Measurements from ENCODE around the gene PGLYRP3. TPM values are rescaled to one million over a fixed set of nuclear protein-coding genes. Genes with fewer than 3 reads are reported as not detected.

Gene PGLYRP3
- total and polyA plus RNA-seq, 2 experiments from 2014 or later, result not detected

DNA sequence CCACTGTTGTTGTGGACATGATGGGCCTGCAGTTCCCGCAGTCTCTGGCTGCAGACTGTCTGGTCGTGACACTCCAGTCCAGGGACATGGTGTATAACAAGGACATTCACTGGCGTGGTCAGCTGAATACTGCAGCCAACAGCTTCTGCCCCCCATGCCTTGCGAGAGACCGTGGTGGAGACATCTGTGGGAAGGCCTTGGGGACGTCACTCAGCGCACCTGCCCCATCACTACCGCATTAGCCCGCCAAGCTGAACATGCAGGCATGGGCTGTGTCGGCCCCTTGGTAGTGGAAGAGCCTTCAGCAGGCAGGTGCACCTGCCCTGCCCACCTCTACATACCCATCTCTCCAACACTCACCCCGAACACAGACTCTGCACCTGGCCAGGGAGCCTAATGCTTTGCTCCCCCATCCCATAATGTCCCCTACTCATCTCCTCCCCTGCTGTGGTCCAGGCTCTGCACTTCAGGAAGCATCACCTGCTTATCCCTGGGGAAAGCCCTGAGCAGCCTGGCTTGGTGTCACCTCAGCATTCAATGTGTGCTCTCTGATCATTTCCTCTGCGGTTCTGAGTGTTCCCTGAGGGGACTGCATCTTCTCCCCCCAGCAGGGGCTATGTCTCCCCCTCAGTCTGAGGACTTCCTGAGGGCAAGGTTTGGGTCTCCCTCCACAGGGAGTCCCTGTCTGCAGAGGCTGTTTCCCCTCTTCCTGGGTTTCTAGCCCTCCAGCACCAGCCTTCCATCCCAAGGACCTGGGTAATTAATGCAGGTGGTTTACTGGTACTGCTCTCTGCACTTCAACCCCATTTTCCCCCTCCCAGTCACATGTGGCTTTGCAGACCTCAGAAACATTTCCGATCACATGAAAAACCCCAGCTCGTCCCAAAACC, 32.7 kb upstream of the PGLYRP3 start:
- Histone ChIP-seq H3K27ac (ENCODE audit: low read depth) (no peak overlapping the region), H3K9me2 (ENCODE audit: insufficient read depth) (peaks cover 13% of the 10 kb centered on the region), H3K79me2 (replicated peaks; ENCODE audit: insufficient read depth) (no peaks in the 10 kb centered on the region), H3K4me2 (no peak overlapping the region), H3K4me3 (no peak overlapping the region), H4K20me1 (replicated peaks; ENCODE audit: insufficient read depth) (no peaks in the 10 kb centered on the region), H3K4me1 (ENCODE audit: insufficient read depth) (no peaks in the 10 kb centered on the region), H3K27me3 (ENCODE audit: insufficient read depth) (no peaks in the 10 kb centered on the region), H2AFZ (no peak overlapping the region), H3F3A (replicated peaks; ENCODE audit: low read depth) (no peaks in the 10 kb centered on the region), H3K36me3 (ENCODE audit: insufficient read depth) (no peaks in the 10 kb centered on the region)
- H3K4me3 Mint-ChIP-seq, result no peak overlapping the region
- no peak overlapping the region for H3K27ac Mint-ChIP-seq
- no peak for DNase-seq (ENCODE audit: low spot score)
- H3K9me3 Mint-ChIP-seq, result no peaks in the 10 kb centered on the region
- peaks cover 9% of the 10 kb centered on the region for H3K27me3 Mint-ChIP-seq (ENCODE audit: insufficient read depth, low read depth, poor library complexity)
- H3K36me3 Mint-ChIP-seq (ENCODE audit: low read depth), result no peaks in the 10 kb centered on the region
- ATAC-seq, result no peak
- TF ChIP-seq STAT1 (IDR thresholded peaks at IDR 0.05; ENCODE audit: unreplicated experiment) (no peak), JUNB (IDR thresholded peaks at IDR 0.05; ENCODE audit: unreplicated experiment) (no peak), ZNF331 (CRISPR knock-in tag; IDR thresholded peaks at IDR 0.05; ENCODE audit: low read depth) (no peak), EZH2 (IDR thresholded peaks at IDR 0.05; ENCODE audit: low read depth, unreplicated experiment) (no peak), ETS1 (IDR thresholded peaks at IDR 0.05) (no peak), EZH2phosphoT487 (IDR thresholded peaks at IDR 0.05; ENCODE audit: unreplicated experiment) (no peak), NANOG (IDR thresholded peaks at IDR 0.05; ENCODE audit: borderline replicate concordance) (no peak), POLR2AphosphoS5 (IDR thresholded peaks at IDR 0.05; ENCODE audit: low read depth) (no peak), CREB1 (CRISPR knock-in tag; IDR thresholded peaks at IDR 0.05; ENCODE audit: low read depth) (no peak), ZNF114 (CRISPR knock-in tag; IDR thresholded peaks at IDR 0.05) (no peak)
- TF ChIP-seq, protein P1, sequence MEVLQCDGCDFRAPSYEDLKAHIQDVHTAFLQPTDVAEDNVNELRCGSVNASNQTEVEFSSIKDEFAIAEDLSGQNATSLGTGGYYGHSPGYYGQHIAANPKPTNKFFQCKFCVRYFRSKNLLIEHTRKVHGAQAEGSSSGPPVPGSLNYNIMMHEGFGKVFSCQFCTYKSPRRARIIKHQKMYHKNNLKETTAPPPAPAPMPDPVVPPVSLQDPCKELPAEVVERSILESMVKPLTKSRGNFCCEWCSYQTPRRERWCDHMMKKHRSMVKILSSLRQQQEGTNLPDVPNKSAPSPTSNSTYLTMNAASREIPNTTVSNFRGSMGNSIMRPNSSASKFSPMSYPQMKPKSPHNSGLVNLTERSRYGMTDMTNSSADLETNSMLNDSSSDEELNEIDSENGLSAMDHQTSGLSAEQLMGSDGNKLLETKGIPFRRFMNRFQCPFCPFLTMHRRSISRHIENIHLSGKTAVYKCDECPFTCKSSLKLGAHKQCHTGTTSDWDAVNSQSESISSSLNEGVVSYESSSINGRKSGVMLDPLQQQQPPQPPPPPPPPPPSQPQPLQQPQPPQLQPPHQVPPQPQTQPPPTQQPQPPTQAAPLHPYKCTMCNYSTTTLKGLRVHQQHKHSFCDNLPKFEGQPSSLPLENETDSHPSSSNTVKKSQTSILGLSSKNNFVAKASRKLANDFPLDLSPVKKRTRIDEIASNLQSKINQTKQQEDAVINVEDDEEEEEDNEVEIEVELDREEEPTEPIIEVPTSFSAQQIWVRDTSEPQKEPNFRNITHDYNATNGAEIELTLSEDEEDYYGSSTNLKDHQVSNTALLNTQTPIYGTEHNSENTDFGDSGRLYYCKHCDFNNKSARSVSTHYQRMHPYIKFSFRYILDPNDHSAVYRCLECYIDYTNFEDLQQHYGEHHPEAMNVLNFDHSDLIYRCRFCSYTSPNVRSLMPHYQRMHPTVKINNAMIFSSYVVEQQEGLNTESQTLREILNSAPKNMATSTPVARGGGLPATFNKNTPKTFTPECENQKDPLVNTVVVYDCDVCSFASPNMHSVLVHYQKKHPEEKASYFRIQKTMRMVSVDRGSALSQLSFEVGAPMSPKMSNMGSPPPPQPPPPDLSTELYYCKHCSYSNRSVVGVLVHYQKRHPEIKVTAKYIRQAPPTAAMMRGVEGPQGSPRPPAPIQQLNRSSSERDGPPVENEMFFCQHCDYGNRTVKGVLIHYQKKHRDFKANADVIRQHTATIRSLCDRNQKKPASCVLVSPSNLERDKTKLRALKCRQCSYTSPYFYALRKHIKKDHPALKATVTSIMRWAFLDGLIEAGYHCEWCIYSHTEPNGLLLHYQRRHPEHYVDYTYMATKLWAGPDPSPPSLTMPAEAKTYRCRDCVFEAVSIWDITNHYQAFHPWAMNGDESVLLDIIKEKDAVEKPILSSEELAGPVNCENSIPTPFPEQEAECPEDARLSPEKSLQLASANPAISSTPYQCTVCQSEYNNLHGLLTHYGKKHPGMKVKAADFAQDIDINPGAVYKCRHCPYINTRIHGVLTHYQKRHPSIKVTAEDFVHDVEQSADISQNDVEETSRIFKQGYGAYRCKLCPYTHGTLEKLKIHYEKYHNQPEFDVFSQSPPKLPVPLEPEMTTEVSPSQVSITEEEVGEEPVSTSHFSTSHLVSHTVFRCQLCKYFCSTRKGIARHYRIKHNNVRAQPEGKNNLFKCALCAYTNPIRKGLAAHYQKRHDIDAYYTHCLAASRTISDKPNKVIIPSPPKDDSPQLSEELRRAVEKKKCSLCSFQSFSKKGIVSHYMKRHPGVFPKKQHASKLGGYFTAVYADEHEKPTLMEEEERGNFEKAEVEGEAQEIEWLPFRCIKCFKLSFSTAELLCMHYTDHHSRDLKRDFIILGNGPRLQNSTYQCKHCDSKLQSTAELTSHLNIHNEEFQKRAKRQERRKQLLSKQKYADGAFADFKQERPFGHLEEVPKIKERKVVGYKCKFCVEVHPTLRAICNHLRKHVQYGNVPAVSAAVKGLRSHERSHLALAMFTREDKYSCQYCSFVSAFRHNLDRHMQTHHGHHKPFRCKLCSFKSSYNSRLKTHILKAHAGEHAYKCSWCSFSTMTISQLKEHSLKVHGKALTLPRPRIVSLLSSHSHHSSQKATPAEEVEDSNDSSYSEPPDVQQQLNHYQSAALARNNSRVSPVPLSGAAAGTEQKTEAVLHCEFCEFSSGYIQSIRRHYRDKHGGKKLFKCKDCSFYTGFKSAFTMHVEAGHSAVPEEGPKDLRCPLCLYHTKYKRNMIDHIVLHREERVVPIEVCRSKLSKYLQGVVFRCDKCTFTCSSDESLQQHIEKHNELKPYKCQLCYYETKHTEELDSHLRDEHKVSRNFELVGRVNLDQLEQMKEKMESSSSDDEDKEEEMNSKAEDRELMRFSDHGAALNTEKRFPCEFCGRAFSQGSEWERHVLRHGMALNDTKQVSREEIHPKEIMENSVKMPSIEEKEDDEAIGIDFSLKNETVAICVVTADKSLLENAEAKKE (CRISPR knock-in tag; IDR thresholded peaks at IDR 0.05), result no peak
- TF ChIP-seq, protein P2, sequence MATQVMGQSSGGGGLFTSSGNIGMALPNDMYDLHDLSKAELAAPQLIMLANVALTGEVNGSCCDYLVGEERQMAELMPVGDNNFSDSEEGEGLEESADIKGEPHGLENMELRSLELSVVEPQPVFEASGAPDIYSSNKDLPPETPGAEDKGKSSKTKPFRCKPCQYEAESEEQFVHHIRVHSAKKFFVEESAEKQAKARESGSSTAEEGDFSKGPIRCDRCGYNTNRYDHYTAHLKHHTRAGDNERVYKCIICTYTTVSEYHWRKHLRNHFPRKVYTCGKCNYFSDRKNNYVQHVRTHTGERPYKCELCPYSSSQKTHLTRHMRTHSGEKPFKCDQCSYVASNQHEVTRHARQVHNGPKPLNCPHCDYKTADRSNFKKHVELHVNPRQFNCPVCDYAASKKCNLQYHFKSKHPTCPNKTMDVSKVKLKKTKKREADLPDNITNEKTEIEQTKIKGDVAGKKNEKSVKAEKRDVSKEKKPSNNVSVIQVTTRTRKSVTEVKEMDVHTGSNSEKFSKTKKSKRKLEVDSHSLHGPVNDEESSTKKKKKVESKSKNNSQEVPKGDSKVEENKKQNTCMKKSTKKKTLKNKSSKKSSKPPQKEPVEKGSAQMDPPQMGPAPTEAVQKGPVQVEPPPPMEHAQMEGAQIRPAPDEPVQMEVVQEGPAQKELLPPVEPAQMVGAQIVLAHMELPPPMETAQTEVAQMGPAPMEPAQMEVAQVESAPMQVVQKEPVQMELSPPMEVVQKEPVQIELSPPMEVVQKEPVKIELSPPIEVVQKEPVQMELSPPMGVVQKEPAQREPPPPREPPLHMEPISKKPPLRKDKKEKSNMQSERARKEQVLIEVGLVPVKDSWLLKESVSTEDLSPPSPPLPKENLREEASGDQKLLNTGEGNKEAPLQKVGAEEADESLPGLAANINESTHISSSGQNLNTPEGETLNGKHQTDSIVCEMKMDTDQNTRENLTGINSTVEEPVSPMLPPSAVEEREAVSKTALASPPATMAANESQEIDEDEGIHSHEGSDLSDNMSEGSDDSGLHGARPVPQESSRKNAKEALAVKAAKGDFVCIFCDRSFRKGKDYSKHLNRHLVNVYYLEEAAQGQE (IDR thresholded peaks at IDR 0.05; ENCODE audit: unreplicated experiment), result no peak
- TF ChIP-seq, protein P3, sequence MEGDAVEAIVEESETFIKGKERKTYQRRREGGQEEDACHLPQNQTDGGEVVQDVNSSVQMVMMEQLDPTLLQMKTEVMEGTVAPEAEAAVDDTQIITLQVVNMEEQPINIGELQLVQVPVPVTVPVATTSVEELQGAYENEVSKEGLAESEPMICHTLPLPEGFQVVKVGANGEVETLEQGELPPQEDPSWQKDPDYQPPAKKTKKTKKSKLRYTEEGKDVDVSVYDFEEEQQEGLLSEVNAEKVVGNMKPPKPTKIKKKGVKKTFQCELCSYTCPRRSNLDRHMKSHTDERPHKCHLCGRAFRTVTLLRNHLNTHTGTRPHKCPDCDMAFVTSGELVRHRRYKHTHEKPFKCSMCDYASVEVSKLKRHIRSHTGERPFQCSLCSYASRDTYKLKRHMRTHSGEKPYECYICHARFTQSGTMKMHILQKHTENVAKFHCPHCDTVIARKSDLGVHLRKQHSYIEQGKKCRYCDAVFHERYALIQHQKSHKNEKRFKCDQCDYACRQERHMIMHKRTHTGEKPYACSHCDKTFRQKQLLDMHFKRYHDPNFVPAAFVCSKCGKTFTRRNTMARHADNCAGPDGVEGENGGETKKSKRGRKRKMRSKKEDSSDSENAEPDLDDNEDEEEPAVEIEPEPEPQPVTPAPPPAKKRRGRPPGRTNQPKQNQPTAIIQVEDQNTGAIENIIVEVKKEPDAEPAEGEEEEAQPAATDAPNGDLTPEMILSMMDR (conservative IDR thresholded peaks at IDR 0.05; ENCODE audit: low read depth in 2 of 2), result no peak
- peaks cover 12% of the 10 kb centered on the region; the same call in 2 of the 3 replicates for H3K4me1 Mint-ChIP-seq
